Muscle of arm (tissue), 14 donors: Measurements from ENCODE around the gene CPA3. TPM values are rescaled to one million over a fixed set of nuclear protein-coding genes. Genes with fewer than 3 reads are reported as not detected.

Source experiments
- DNase-seq: peaks from one replicate; pipeline ENCODE4 v3.0.0-alpha.2; 2013
- long read RNA-seq, 11 donors: transcript quantifications; one replicate each; lab custom pipeline, GENCODE V29; 2026
- polyA plus RNA-seq, 12 donors: library from polyadenylated mRNA; unstranded; fragments of 120-200 nt; gene quantifications; one replicate each; pipeline ENCODE4 v1.2.1, GENCODE V29; 2013; ENCODE audit not compliant: insufficient read length in 12 of 12

CPA3 gene
- polyA plus RNA-seq, result 1 to 10 TPM in 9 of 12 donors, under 1 TPM in 1, not detected in 2; 0.90 to 8.5 (median 2.1) TPM
- long read RNA-seq, donor 1, result 0 reads
- long read RNA-seq, donor 2, result 0 reads
- long read RNA-seq, donor 3, result 0 reads
- long read RNA-seq, donor 4, partial matches to known transcripts, result 0 of 1 reads
- long read RNA-seq, donor 4, other reads (novel, unspliced or antisense), result 0 of 1 reads
- long read RNA-seq, donor 5, result 0 reads
- long read RNA-seq, donor 6, result 0 reads
- long read RNA-seq, donor 7, result 0 reads
- long read RNA-seq, donor 8, result 0 reads
- long read RNA-seq, donor 9, result 0 reads
- long read RNA-seq, donor 10, result 0 reads
- long read RNA-seq, donor 11, result 0 reads

GRCh38 chr3:148865049-148865448 lies at the start of gene CPA3:
TSS of gene CPA3 (plus strand) at chr3:148865296. CDS start at chr3:148865308, 12 bp downstream.
- no peak for DNase-seq

- no peak for DNase-seq
Measured at GRCh38 chr3:148815316-148816110, 49.6 kb upstream of the CPA3 start.

DNA sequence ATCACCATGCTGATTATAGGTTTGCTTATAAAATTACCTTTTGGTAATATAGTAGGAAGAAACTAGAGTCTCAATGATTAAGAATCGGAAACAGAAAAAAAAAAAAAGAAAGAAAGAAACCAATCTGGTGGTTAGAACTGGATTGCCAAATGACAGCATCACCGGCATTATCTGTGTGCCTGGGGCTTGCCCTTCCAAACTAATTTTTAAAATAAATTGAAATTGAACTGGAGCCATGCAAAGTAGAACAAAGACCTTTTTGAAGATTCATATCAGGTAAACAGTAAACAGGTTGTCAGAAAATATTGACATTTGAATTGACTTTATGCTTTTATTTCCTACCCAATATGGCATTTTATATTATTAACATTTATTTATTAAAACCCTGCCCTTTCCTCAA lies 48.7 kb upstream of the CPA3 start:
- no peak for DNase-seq

- no peak for DNase-seq
Measured at GRCh38 chr3:148816981-148817525, 48.0 kb upstream of the CPA3 start.

DNA sequence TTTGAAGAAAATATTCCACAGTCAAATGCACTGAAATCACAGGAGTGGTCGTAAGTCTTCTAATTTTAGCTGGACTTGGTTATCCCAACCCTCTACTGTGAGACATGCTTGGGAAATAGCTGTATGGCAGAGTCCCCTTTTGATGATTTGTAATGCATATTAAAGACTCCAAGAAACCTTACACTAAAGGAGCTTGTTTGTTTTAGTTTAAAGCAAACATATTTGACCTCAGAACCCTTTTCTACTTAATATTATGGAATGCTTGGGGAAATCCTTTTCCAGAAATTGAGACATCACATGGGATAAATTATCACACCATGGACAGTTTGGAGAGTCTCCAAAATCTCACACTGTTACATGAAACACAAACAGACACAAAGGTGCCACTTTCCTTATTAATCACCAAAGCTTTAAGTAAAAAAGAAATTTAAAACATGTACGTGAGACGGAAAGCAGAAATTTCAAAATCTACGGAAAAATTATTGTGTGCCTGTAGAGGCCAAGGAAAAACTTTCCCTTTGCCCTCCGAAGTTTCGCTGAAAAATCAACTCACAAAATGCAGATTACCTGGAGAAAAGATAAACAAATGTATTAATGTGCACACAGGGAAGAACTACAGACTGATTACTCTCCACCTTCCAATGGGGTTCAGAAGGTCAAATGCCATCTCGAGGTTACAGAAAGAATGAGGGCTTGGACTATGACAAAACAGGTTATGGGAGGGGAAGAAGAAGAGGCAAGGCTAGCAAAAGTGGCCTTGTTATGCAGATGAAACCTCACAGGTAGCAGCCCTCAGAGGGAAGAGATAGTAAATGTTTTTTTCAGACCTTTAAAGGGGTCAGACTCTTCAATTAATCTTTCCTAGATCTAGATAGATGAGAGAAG lies 44.5 kb upstream of the CPA3 start:
- DNase-seq, result no peak

GRCh38 chr3:148823026-148823425 lies 42.1 kb upstream of the CPA3 start:
- no peak for DNase-seq

DNA sequence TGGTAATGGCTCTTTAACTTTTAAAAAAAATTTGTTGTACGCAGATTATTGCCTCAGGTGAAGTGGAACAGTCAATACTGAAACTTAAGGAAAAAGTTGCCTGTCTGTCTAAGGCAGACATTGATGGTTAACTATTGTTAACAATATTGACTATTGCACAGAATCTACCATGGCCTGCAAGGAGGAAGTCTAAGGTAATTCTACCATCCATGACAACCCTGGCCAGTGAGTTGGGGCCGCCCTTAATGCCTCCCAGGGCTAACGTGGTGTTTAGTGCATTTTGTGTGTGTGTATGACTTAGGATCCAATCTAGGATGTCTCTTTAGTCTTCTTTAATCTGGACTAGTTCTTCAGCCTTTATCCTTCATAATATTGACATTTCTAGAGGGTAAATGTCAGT lies 39.6 kb upstream of the CPA3 start:
- DNase-seq, result no peak

GRCh38 chr3:148827585-148827984 lies 37.5 kb upstream of the CPA3 start, which contains the start of gene CPB1:
TSS of gene CPB1 (plus strand) at chr3:148827811. CDS start at chr3:148827824, 13 bp downstream.
- no peak for DNase-seq

- no peak for DNase-seq
Measured at GRCh38 chr3:148828136-148828690, 36.9 kb upstream of the CPA3 start.

GRCh38 chr3:148829926-148830325 lies 35.2 kb upstream of the CPA3 start:
- DNase-seq, result no peak

GRCh38 chr3:148833223-148833622 lies 31.9 kb upstream of the CPA3 start:
- DNase-seq, result no peak

DNA sequence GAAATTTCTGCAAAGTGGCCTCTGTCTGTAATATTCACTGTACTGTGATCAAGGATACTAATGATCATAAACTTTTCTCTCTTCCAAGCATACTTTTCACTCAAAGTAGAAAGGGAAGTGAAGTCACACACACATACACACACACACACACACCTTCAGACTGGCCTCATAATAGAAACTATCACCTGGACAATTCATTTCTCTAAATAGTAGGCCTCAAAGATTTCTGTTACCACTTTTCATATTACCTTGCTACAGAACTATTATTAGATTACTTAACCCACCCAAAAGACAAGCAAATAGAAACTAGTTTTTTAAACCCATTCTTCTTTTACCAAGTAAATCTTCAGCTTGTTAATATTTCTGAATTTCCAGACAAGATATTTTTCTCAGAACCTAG lies 25.3 kb upstream of the CPA3 start:
- no peak for DNase-seq

DNA sequence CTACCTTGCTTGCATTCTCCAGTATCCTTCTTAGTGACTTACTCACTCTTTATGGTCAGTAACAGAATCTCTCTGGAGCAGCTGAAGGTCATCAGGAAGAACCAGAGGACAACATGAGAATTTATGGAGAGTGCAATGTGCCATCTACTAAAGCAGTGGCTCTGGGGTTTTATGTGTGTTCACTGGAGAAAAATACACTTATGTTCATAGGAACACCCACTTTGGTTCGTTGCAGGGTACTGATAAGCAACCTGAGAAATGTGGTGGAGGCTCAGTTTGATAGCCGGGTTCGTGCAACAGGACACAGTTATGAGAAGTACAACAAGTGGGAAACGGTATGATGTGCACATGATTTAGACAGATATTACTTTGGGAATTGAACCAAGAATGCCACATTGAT lies 24.6 kb upstream of the CPA3 start:
- DNase-seq, result no peak

GRCh38 chr3:148845756-148846395 lies 19.2 kb upstream of the CPA3 start:
- no peak for DNase-seq

GRCh38 chr3:148847351-148847750 lies 17.7 kb upstream of the CPA3 start:
- DNase-seq, result peak; percentile 38

DNA sequence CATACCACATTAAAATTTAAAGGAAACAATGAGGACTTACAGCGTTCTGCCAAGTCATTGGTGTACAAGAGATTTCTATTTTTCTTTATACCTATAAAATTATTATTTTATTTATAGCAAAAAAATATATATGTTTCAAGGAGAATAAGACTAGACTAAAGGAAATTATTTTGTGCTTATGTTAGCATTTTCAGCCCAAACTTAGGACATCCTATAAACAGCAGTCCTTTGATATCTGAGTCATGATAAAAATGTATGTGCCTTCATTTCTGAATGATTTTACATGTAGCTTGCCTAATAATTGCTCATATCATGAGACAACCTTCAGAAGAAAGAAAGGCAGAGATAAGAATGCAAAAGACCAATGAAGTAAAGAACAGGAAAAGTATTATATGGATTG lies 16.7 kb upstream of the CPA3 start:
- no peak for DNase-seq

- no peak for DNase-seq
Measured at GRCh38 chr3:148852271-148852992, 12.7 kb upstream of the CPA3 start.

DNA sequence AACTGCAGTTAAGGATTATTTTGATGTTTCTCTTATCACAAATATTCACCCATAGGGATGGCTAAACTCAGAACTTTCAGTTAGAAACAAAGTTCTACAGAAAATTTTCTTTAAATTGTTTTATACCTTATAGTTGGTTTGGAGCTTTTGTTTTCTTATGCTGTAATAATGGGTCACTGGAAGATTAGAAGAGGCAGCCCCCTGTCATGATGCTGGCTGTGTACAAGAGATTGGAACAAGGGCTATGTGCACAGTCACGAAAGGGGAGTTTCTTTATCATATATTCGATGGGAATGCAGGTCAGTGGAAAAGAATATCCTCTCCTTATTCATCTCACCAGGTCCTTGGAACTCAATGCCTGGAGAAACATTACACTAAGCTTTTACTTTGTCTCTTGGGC lies 12.0 kb upstream of the CPA3 start:
- no peak for DNase-seq

- DNase-seq, result no peak
Measured at GRCh38 chr3:148854061-148854460, 11.0 kb upstream of the CPA3 start.

DNA sequence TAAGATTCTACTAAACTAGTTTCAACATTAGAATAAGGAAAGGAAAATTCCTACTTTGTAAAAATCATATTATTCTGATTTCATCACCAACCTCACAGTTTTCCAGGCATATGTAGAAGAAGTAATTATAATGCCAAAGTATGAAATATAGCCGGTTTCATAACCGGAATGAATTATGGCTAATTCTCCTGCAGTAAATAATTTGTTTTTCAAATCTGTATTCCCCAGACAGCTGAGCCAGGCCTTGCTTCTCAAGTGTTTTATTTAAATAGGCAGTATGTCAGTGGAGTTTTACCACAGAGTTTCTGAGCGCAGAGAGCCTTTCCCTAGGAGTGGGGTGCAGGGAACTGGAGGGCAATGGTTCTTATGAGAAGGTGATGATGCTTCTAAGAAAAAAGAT lies 8.7 kb upstream of the CPA3 start:
- DNase-seq, result peak; percentile 25
